ENCODE data around the gene STIM1.

STIM1 gene

DNA sequence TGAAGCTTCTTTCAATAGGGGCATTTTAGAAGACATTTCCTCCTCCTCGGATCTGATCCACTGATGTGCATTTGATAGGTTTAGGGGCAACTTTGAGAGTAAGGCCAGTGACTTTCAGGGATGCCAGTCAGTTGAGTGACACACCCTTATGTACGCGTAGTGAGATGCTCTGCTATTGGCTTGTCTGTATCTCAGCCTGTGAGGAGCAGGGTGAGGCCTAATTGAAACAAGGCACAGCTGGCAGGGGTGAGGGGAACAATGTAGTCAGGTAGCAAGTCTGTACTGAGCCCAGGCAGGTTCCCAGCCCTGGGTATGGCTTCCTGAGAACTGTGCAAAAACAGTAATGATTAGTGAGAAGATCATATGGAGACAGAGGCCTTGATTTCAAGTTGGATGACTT lies 61.5 kb downstream of the STIM1 start:
- no peak for DNase-seq (ENCODE audit: low read depth in 2 of 2)

DNA sequence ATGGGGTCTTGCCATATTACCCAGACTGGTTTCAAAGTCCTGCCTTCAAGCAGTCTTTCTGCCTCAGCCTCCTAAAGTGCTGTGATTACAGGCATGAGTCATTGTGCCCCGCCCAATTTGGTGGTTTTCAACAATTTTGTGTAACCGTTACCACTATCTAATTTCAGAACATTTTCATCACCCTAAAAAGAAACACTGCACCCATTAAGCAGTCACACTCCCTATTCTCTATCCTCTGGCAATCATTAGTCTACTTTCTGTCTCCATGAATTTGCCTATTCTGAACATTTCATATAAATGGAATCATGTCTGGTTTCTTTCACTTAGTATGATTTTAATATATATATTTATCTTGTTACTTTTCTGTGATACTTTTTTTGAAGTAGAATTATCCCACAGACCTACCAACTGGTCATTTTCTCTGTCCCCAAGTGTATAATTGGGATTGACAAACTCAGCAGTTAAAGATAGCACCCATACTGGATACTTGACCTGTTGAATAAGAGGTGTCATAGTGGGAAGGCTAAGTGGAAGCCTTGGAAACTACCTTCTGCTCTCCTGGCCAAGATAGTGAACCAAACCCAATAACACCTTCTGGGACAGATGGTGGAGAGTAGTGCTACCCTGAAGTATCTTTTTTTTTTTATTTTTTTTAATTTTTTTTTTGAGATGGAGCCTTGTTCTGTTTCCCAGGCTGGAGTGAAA lies 64.8 kb downstream of the STIM1 start:
- DNase-seq (ENCODE audit: low read depth in 2 of 2): peak; percentile 33 to 71

- DNase-seq (ENCODE audit: low read depth in 2 of 2): no peak
Measured at GRCh38 chr11:3922056-3922455, 66.6 kb downstream of the STIM1 start.

DNA sequence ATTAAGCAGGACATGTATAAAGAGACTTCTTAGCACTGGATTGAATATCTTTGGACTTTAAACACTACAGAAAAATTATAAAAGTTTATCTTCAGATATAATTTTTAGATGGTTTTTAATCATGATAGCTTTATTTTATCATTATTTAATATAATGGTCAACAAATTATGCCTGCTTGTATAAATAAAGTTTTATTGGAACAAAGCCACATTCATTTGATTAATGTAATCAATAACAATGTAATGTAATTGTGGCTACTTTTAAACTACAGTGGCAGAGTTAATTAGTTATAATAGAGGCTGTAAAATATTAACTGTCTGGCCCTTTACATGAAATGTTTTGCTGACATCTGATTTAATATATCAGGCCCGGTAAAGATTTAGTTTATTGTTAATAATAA lies 70.0 kb downstream of the STIM1 start:
- no peak for DNase-seq (ENCODE audit: low read depth in 2 of 2)

DNA sequence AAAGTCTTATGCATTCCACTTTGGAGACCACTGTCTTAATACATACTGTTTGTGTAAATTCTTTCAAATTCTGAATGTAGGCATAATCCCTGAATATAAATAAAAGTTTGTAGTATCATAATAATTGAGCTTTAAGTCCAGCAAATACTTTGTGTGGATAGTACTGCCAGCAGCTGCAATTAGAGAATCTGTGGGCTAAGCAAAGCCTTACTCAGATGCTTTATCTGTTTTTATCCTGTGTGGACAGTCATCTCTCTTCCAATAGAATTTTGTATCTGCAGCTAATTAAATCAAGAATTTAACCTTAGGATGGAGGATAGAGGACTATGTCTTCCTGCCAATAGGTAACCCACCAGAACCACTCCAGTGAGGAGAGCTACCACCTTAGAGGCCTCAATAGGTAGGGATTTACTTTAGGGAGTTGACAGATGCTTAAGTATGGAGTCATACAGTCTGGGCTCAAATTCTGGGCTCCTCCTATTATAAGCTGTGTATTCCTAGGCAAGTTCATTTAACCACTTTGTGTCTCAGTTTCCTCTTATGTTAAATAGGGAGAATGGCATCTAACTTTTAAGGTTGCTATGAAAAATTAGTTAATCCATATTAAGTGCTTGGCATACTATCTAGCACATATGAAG lies 71.1 kb downstream of the STIM1 start:
- no peak for DNase-seq (ENCODE audit: low read depth in 2 of 2)

DNA sequence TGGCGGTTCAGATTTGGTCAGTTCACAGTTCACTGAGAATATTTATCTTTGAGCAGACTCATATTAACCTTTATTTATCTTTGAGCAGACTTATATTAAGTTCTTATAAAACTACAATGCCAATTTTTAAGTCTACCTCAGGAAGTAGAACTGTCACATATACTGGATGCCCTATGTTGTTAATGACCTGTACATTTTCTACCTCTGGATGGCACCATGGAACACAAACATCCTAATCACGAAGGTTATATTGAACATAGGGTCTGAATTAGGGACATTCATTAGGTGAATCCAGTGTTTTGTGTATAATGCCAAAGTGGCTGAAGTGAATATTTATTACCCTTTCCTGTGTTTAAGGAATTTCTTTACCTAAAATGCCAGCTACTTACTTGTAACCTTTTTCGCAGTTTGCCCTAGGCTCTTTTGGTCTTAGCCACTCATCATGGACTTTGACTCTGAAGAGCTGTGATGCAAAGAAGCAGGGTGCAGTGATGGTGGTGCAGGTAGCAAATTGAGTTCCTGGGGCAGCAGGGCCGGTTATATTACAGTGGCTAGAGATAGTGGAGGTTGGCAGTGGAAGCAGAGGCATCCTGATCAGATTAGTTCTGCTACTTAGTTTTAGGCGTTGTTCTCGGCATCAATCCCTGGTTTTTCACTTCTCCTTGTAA lies 71.8 kb downstream of the STIM1 start:
- no peak for DNase-seq (ENCODE audit: low read depth in 2 of 2)

GRCh38 chr11:3929232-3929631 lies 73.8 kb downstream of the STIM1 start:
- DNase-seq (ENCODE audit: low read depth in 2 of 2): no peak

- DNase-seq (ENCODE audit: low read depth in 2 of 2): no peak
Measured at GRCh38 chr11:3929649-3930048, 74.2 kb downstream of the STIM1 start.

- DNase-seq (ENCODE audit: low read depth in 2 of 2): no peak
Measured at GRCh38 chr11:3932698-3933097, 77.2 kb downstream of the STIM1 start.

DNA sequence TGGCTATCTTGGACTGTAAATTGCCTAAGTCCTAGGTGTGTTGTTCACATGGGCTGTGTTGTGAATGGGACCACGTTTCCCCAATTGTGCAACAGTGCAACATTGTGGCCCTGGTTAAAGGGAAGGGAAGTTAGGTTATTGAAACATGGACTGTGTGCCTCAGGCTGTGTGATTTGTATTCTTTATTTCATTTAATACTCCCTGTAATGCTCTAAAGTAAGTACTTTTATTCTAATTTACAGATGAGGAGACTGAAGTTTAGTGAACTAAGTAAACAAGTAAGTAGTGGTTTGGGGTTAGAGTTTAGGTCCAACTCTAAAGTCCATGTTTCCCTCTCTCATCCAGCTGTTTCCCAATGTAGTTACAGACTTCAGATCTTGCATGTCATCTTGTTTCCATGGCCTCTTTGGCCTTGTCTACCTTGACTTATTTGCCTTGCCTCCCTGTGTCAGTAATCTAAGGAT lies 77.7 kb downstream of the STIM1 start:
- DNase-seq (ENCODE audit: low read depth in 2 of 2): no peak

- no peak for DNase-seq (ENCODE audit: low read depth in 2 of 2)
Measured at GRCh38 chr11:3934658-3935057, 79.2 kb downstream of the STIM1 start.

DNA sequence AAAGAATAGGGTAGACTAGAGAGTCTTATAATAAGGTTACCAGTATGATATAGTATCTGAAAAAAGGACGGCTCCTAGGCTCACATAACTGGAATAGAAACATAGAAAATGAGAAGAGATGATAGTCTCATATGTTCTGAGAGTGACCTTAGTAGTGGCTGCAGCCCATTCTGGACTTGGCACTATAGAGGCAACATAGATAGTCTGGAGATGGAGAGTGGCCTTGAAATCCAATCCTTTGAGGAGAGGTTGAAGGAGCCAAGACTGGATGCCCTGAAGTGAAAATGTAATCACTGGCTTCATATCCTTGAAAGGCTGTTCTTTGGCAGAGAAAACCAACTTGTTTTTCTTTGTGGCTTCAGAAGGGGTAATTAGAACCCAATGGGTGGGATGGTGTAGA lies 81.1 kb downstream of the STIM1 start:
- no peak for DNase-seq (ENCODE audit: low read depth in 2 of 2)

DNA sequence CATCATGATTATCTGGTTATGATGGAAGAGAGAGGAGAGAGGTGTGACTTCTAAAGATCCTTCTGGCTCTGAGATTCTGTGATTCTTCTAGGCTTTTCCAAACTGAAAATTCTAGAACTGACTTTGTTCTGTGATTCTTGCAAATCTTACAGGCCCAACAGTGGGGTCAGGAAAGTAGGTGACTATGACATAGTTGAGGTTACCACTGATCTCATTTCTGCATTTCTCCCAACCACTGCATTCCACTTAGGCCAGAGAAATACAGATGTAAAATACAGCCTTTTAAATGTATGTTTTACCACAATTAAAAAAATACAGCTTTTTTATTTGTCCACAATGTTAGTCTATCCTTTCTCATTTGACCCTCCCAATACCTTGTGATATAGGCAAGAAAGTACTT lies 83.7 kb downstream of the STIM1 start:
- DNase-seq (ENCODE audit: low read depth in 2 of 2): no peak

GRCh38 chr11:3939651-3940190 lies 84.3 kb downstream of the STIM1 start:
- no peak for DNase-seq (ENCODE audit: low read depth in 2 of 2)

DNA sequence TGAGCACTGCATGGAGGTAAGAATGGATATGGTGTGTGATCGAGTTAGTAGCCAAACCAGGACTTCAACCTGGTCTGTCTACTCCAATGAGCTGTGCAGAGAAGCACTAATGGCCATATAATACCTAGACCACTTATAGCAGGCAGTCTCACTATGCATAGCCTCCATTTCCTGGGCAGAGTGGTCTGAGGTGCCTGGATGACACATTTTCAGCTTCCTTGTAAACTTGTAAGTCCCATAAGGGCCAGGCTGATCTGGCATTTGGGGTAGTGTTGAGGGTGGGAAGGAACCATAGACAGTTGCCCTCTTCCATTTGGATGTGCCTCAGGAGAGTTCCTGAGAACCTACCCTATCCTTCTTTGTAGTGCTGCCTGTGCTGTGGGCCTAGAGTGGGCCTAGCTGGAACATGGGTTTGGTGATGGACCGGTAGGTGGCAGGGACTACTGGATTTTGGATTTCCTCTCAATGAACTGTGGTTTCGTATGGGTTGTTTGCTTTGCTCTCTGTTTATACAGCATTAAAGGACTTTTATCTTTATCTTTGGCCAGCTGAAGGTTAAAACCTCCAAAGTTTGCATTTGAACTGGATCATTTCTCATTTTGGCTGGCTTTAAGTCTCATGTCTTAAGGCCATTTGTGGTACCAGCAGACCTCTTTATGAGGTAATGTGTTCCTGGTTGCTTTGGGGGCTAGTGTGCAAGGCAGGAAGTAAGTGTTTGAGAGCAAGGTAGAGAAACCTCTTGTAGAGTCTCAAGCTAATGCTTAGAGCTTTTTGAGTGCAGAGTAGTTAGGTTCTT lies 86.9 kb downstream of the STIM1 start:
- DNase-seq (ENCODE audit: low read depth in 2 of 2): no peak

DNA sequence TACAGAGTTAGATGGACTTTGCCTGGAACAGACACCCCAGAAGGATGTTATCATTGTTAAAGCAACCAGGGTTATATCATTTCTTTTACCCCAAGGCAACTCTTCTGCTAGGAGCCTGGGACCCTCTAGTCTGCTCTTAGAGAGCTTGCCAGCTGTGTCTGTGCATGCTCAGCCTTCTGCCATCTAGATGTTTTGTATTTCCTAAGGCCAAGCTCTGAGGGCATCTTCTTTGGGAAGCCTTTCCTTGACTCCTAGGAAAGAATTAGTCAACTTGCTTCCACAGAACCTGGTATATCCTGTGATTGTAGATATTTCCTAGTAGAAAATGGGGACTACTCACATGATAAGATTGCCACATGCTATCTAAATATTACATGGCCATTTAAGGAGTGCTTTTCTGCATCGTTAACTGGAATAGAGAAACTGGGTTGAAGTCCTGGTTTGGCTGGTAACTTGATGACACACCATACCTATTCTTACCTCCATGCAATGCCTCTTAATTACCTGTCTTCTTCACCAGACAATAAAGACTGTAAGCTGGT lies 87.6 kb downstream of the STIM1 start:
- DNase-seq (ENCODE audit: low read depth in 2 of 2): no peak

DNA sequence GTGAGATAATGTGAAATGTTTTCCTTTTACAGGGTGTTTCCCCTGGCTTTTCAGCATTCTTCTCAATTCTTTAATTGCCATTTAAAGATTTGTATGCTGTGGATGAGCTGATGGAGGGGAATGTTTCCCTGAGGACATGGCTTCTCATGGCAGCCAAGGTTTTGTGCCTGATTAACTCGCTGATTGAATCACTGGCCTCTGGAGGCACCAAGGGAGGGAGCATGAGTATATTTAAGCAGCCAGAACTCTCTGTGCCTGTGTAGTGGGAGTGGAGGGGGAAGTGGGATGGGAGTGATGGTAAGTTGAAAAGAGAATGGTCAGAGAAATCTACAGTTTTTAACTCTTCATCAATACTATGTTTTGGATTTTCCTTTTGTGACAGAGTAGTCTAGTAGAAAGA lies 88.7 kb downstream of the STIM1 start:
- DNase-seq (ENCODE audit: low read depth in 2 of 2): no peak

DNA sequence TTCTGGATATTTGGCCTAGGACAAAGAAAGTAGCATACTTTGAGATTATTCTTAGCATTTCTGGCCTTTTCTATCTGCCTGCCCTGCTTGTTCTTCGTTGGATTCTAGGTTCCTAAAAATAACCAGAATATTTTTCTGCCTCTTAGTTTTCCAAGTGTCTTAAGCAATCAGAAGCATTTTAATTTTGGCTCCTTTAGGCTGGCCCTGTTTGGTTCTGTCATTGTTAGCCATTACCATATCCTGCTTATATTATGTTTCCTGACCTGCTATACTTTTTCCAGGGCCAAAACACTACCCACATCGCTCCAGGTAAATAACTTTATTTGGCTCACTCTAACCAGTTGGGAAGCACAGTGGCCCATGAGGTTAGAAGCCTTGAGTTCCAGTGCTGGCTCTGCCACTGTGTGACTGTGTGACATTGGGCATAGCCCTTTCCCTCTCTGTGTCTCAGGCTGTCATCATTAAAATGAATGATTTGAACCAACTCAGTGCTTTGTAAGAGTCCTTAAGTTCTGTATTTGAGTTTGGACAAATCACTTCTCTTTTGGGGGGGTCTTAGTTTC lies 91.1 kb downstream of the STIM1 start:
- DNase-seq (ENCODE audit: low read depth in 2 of 2): no peak

- no peak for DNase-seq (ENCODE audit: low read depth in 2 of 2)
Measured at GRCh38 chr11:3947061-3947460, 91.6 kb downstream of the STIM1 start.

GRCh38 chr11:3949125-3949524 lies 93.7 kb downstream of the STIM1 start:
- DNase-seq (ENCODE audit: low read depth in 2 of 2): no peak

- no peak for DNase-seq (ENCODE audit: low read depth in 2 of 2)
Measured at GRCh38 chr11:3950996-3951660, 95.7 kb downstream of the STIM1 start.

Data from stimulated activated CD8-positive, alpha-beta memory T cell treated with anti-CD3 and anti-CD28 coated beads, Interleukin-2, amount 100 ng/mL, for 48 hours (primary cell).